GM23338 (cell line): Measurements from ENCODE around the gene LHX4. TPM values are rescaled to one million over a fixed set of nuclear protein-coding genes. Genes with fewer than 3 reads are reported as not detected.

Source experiments
- ATAC-seq: fragments of 200-7000 bp; cut with Tn5 transposase; 3 replicates; pipeline ENCODE4 v1.9.1; 2020
- DNase-seq: peaks from one replicate; pipeline ENCODE4 v3.0.0-alpha.2; 2015; ENCODE audit warnings: low spot score
- H2AFZ ChIP-seq: fragments of 200-600 bp; sonication (generic); 2 replicates; pipeline ENCODE4 v1.8.0; 2016; ENCODE audit warnings: antibody characterized with exemption, mild to moderate bottlenecking, moderate library complexity
- H3F3A ChIP-seq: fragments of 200-600 bp; sonication (generic); replicated peaks from 2 replicates; pipeline ENCODE4 v1.8.0; 2017; ENCODE audit warnings: antibody characterized with exemption, mixed run types, low read depth
- H3K27ac ChIP-seq: fragments of 200-600 bp; sonication (generic); 2 replicates; pipeline ENCODE4 v1.6.1; 2016; ENCODE audit warnings: low read depth
- H3K27me3 ChIP-seq: fragments of 200-600 bp; sonication (generic); 2 replicates; pipeline ENCODE4 v1.8.0; 2016; ENCODE audit warnings: mild to moderate bottlenecking, mixed run types, moderate library complexity; ENCODE audit not compliant: insufficient read depth
- H3K36me3 ChIP-seq: fragments of 200-600 bp; sonication (generic); 2 replicates; pipeline ENCODE4 v1.8.0; 2016; ENCODE audit warnings: mild to moderate bottlenecking; ENCODE audit not compliant: insufficient read depth
- H3K4me1 ChIP-seq: fragments of 200-600 bp; sonication (generic); 2 replicates; pipeline ENCODE4 v1.8.0; 2016; ENCODE audit warnings: mild to moderate bottlenecking, moderate library complexity; ENCODE audit not compliant: insufficient read depth
- H3K4me2 ChIP-seq: fragments of 200-600 bp; sonication (generic); 2 replicates; pipeline ENCODE4 v1.7.1; 2017; ENCODE audit warnings: mixed run types
- H3K4me3 ChIP-seq: fragments of 200-600 bp; sonication (generic); 2 replicates; pipeline ENCODE4 v1.6.1; 2016; ENCODE audit warnings: mixed run types
- H3K79me2 ChIP-seq: fragments of 200-600 bp; sonication (generic); replicated peaks from 2 replicates; pipeline ENCODE4 v1.8.0; 2017; ENCODE audit warnings: mild to moderate bottlenecking; ENCODE audit not compliant: insufficient read depth
- H3K9me2 ChIP-seq: fragments of 200-600 bp; sonication (generic); 2 replicates; pipeline ENCODE4 v1.8.0; 2017; ENCODE audit not compliant: insufficient read depth
- H4K20me1 ChIP-seq: fragments of 200-600 bp; sonication (generic); replicated peaks from 2 replicates; pipeline ENCODE4 v1.8.0; 2017; ENCODE audit warnings: mild to moderate bottlenecking; ENCODE audit not compliant: insufficient read depth
- H3K27ac Mint-ChIP-seq: 2 replicates; pipeline ENCODE4 v1.8.0; 2020; ENCODE audit warnings: inconsistent platforms, mild to moderate bottlenecking, moderate library complexity, mixed read lengths
- H3K27me3 Mint-ChIP-seq: 3 replicates; pipeline ENCODE4 v1.8.0; 2022; ENCODE audit warnings: low read depth, mild to moderate bottlenecking, moderate library complexity, mixed read lengths, inconsistent platforms; ENCODE audit not compliant: insufficient read depth, poor library complexity
- H3K36me3 Mint-ChIP-seq: 3 replicates; pipeline ENCODE4 v1.8.0; 2021; ENCODE audit warnings: low read depth, mild to moderate bottlenecking, inconsistent platforms, moderate library complexity, mixed read lengths
- H3K4me1 Mint-ChIP-seq: 3 replicates; pipeline ENCODE4 v1.8.0; 2020; ENCODE audit warnings: mild to moderate bottlenecking, inconsistent platforms, mixed read lengths
- H3K4me3 Mint-ChIP-seq: 3 replicates; pipeline ENCODE4 v1.8.0; 2021; ENCODE audit warnings: moderate library complexity, mild to moderate bottlenecking, inconsistent platforms, mixed read lengths
- H3K9me3 Mint-ChIP-seq: 3 replicates; pipeline ENCODE4 v1.8.0; 2020; ENCODE audit warnings: moderate library complexity, mild to moderate bottlenecking, inconsistent platforms, mixed read lengths
- CREB1 ChIP-seq: fragments of 250-450 bp; sonication (Bioruptor Pico); IDR thresholded peaks from 2 replicates; pipeline ENCODE4 v1.5.0; 2020; ENCODE audit warnings: low read depth, mild to moderate bottlenecking, moderate library complexity
- EZH2 ChIP-seq: fragments of 200-600 bp; sonication (generic); IDR thresholded peaks from one replicate; pipeline ENCODE4 v1.8.0; 2017; ENCODE audit warnings: antibody characterized with exemption, mild to moderate bottlenecking, low read depth; ENCODE audit not compliant: unreplicated experiment
- EZH2phosphoT487 ChIP-seq: fragments of 200-600 bp; sonication (generic); IDR thresholded peaks from one replicate; pipeline ENCODE4 v1.8.1; 2018; ENCODE audit warnings: antibody characterized with exemption; ENCODE audit not compliant: unreplicated experiment
- JUNB ChIP-seq: IDR thresholded peaks from one replicate; pipeline ENCODE4 v1.6.1; 2016; ENCODE audit warnings: antibody characterized with exemption; ENCODE audit not compliant: unreplicated experiment
- NANOG ChIP-seq: IDR thresholded peaks from 2 replicates; pipeline ENCODE4 v1.6.1; 2016; ENCODE audit warnings: antibody characterized with exemption, borderline replicate concordance
- POLR2AphosphoS5 ChIP-seq: IDR thresholded peaks from 2 replicates; pipeline ENCODE4 v1.6.1; 2016; ENCODE audit warnings: antibody characterized with exemption, low read depth
- STAT1 ChIP-seq: IDR thresholded peaks from one replicate; pipeline ENCODE4 v1.6.1; 2016; ENCODE audit warnings: antibody characterized with exemption; ENCODE audit not compliant: unreplicated experiment
- ZNF114 ChIP-seq: fragments of 250-450 bp; sonication (Bioruptor Pico); IDR thresholded peaks from 2 replicates; pipeline ENCODE4 v1.5.0; 2020; ENCODE audit warnings: mild to moderate bottlenecking, moderate library complexity
- ZNF331 ChIP-seq: fragments of 250-450 bp; sonication (Bioruptor Pico); IDR thresholded peaks from 2 replicates; pipeline ENCODE4 v1.5.0; 2020; ENCODE audit warnings: low read depth, mild to moderate bottlenecking, moderate library complexity
- polyA plus RNA-seq: library from polyadenylated mRNA; unstranded; fragments of >200 nt; fragmentation: Nextera tagmentation; extraction: Ambion mirVana; gene quantifications from 2 replicates; pipeline ENCODE4 v1.2.1, GENCODE V29; 2016
- total RNA-seq: library from RNA; depleted of rRNA; stranded (reverse); fragments of >200 nt; shearing (Covaris generic); gene quantifications from 2 replicates; pipeline ENCODE4 v1.2.3, GENCODE V29; 2014
- TF ChIP-seq, protein P1 (sequence below), 2 experiments: fragments of 200-600 bp in 1 of 2; sonication (generic) in 1 of 2; conservative IDR thresholded peaks; 2 replicates each; pipeline versions ENCODE4 v1.5.1 to v1.6.1; 2016 to 2017; ENCODE audit warnings: antibody characterized with exemption in 2 of 2, low read depth in 2 of 2, mild to moderate bottlenecking in 2 of 2, moderate library complexity in 1 of 2
- TF ChIP-seq, protein P2 (sequence below): fragments of 250-450 bp; sonication (Bioruptor Pico); IDR thresholded peaks from 2 replicates; pipeline ENCODE4 v1.5.0; 2020; ENCODE audit warnings: mild to moderate bottlenecking, moderate library complexity
- TF ChIP-seq, protein P3 (sequence below): IDR thresholded peaks from one replicate; pipeline ENCODE4 v1.6.1; 2018; ENCODE audit warnings: antibody characterized with exemption; ENCODE audit not compliant: unreplicated experiment
- TF ChIP-seq, protein P4 (sequence below): IDR thresholded peaks from 2 replicates; pipeline ENCODE4 v1.6.1; 2016; ENCODE audit warnings: antibody characterized with exemption

Gene LHX4
- total and polyA plus RNA-seq, 2 experiments from 2014 or later: 1.4 to 2.5 TPM

DNA sequence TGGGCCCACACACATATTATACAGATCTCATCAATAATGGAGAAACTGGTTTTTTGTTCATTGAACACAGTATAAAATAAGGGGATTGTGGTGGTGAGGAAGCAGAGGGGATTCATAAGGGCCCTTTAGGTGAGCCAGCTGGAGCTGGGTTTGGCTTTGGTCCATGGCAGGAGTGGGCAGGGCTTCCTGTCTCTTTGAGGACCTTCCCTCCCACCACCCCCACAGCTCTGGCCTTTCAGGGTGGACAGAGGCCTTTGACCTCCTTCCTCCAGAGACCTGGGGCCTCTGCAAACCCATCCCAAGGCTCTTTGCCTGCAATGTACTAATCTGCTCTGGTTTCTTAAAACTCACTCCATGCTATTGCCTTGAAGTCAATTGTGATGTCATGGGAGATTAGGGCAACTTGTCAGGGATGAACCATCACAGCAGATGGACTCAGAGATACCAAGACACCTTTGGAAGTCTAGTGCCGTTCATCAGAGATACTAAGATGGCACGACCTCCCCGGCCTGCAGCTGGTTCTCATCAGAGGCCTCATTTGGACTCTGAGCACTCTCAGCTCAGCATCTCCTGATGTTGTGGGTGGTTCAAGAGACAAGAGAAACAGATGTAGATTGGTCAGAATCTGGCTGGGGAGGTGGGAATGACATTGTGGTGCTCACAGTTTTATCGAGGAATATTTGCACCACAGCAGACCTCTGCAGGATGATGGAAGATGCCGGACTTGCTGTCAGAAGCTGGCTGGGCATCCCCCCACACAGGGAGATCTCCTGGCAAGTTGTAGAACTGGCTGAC lies 37.9 kb downstream of the LHX4 start:
- DNase-seq (no peak), ATAC-seq (no peak)
- H3K4me2 ChIP-seq: peak overlapping the region; percentile 24
- H3K4me1 Mint-ChIP-seq: peaks cover 72% of the 10 kb centered on the region
- TF ChIP-seq EZH2phosphoT487: no peak
- TF ChIP-seq ZNF331 (CRISPR knock-in tag): no peak
- TF ChIP-seq, protein P1, sequence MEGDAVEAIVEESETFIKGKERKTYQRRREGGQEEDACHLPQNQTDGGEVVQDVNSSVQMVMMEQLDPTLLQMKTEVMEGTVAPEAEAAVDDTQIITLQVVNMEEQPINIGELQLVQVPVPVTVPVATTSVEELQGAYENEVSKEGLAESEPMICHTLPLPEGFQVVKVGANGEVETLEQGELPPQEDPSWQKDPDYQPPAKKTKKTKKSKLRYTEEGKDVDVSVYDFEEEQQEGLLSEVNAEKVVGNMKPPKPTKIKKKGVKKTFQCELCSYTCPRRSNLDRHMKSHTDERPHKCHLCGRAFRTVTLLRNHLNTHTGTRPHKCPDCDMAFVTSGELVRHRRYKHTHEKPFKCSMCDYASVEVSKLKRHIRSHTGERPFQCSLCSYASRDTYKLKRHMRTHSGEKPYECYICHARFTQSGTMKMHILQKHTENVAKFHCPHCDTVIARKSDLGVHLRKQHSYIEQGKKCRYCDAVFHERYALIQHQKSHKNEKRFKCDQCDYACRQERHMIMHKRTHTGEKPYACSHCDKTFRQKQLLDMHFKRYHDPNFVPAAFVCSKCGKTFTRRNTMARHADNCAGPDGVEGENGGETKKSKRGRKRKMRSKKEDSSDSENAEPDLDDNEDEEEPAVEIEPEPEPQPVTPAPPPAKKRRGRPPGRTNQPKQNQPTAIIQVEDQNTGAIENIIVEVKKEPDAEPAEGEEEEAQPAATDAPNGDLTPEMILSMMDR (conservative IDR thresholded peaks at IDR 0.05; ENCODE audit: low read depth in 2 of 2): no peak
- TF ChIP-seq ZNF114 (CRISPR knock-in tag): no peak
- no peak for TF ChIP-seq JUNB
- TF ChIP-seq STAT1: no peak
- TF ChIP-seq, protein P2, sequence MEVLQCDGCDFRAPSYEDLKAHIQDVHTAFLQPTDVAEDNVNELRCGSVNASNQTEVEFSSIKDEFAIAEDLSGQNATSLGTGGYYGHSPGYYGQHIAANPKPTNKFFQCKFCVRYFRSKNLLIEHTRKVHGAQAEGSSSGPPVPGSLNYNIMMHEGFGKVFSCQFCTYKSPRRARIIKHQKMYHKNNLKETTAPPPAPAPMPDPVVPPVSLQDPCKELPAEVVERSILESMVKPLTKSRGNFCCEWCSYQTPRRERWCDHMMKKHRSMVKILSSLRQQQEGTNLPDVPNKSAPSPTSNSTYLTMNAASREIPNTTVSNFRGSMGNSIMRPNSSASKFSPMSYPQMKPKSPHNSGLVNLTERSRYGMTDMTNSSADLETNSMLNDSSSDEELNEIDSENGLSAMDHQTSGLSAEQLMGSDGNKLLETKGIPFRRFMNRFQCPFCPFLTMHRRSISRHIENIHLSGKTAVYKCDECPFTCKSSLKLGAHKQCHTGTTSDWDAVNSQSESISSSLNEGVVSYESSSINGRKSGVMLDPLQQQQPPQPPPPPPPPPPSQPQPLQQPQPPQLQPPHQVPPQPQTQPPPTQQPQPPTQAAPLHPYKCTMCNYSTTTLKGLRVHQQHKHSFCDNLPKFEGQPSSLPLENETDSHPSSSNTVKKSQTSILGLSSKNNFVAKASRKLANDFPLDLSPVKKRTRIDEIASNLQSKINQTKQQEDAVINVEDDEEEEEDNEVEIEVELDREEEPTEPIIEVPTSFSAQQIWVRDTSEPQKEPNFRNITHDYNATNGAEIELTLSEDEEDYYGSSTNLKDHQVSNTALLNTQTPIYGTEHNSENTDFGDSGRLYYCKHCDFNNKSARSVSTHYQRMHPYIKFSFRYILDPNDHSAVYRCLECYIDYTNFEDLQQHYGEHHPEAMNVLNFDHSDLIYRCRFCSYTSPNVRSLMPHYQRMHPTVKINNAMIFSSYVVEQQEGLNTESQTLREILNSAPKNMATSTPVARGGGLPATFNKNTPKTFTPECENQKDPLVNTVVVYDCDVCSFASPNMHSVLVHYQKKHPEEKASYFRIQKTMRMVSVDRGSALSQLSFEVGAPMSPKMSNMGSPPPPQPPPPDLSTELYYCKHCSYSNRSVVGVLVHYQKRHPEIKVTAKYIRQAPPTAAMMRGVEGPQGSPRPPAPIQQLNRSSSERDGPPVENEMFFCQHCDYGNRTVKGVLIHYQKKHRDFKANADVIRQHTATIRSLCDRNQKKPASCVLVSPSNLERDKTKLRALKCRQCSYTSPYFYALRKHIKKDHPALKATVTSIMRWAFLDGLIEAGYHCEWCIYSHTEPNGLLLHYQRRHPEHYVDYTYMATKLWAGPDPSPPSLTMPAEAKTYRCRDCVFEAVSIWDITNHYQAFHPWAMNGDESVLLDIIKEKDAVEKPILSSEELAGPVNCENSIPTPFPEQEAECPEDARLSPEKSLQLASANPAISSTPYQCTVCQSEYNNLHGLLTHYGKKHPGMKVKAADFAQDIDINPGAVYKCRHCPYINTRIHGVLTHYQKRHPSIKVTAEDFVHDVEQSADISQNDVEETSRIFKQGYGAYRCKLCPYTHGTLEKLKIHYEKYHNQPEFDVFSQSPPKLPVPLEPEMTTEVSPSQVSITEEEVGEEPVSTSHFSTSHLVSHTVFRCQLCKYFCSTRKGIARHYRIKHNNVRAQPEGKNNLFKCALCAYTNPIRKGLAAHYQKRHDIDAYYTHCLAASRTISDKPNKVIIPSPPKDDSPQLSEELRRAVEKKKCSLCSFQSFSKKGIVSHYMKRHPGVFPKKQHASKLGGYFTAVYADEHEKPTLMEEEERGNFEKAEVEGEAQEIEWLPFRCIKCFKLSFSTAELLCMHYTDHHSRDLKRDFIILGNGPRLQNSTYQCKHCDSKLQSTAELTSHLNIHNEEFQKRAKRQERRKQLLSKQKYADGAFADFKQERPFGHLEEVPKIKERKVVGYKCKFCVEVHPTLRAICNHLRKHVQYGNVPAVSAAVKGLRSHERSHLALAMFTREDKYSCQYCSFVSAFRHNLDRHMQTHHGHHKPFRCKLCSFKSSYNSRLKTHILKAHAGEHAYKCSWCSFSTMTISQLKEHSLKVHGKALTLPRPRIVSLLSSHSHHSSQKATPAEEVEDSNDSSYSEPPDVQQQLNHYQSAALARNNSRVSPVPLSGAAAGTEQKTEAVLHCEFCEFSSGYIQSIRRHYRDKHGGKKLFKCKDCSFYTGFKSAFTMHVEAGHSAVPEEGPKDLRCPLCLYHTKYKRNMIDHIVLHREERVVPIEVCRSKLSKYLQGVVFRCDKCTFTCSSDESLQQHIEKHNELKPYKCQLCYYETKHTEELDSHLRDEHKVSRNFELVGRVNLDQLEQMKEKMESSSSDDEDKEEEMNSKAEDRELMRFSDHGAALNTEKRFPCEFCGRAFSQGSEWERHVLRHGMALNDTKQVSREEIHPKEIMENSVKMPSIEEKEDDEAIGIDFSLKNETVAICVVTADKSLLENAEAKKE (CRISPR knock-in tag): no peak
- no peak for TF ChIP-seq CREB1 (CRISPR knock-in tag)
- no peak for TF ChIP-seq POLR2AphosphoS5
- TF ChIP-seq, protein P3, sequence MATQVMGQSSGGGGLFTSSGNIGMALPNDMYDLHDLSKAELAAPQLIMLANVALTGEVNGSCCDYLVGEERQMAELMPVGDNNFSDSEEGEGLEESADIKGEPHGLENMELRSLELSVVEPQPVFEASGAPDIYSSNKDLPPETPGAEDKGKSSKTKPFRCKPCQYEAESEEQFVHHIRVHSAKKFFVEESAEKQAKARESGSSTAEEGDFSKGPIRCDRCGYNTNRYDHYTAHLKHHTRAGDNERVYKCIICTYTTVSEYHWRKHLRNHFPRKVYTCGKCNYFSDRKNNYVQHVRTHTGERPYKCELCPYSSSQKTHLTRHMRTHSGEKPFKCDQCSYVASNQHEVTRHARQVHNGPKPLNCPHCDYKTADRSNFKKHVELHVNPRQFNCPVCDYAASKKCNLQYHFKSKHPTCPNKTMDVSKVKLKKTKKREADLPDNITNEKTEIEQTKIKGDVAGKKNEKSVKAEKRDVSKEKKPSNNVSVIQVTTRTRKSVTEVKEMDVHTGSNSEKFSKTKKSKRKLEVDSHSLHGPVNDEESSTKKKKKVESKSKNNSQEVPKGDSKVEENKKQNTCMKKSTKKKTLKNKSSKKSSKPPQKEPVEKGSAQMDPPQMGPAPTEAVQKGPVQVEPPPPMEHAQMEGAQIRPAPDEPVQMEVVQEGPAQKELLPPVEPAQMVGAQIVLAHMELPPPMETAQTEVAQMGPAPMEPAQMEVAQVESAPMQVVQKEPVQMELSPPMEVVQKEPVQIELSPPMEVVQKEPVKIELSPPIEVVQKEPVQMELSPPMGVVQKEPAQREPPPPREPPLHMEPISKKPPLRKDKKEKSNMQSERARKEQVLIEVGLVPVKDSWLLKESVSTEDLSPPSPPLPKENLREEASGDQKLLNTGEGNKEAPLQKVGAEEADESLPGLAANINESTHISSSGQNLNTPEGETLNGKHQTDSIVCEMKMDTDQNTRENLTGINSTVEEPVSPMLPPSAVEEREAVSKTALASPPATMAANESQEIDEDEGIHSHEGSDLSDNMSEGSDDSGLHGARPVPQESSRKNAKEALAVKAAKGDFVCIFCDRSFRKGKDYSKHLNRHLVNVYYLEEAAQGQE: no peak
- TF ChIP-seq, protein P4, sequence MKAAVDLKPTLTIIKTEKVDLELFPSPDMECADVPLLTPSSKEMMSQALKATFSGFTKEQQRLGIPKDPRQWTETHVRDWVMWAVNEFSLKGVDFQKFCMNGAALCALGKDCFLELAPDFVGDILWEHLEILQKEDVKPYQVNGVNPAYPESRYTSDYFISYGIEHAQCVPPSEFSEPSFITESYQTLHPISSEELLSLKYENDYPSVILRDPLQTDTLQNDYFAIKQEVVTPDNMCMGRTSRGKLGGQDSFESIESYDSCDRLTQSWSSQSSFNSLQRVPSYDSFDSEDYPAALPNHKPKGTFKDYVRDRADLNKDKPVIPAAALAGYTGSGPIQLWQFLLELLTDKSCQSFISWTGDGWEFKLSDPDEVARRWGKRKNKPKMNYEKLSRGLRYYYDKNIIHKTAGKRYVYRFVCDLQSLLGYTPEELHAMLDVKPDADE: no peak
- no peak for TF ChIP-seq NANOG
- no peak for TF ChIP-seq EZH2
- no peak overlapping the region for H2AFZ ChIP-seq
- no peaks in the 10 kb centered on the region for H4K20me1 ChIP-seq
- no peaks in the 10 kb centered on the region; the same call in 2 of the 3 replicates for H3K9me3 Mint-ChIP-seq
- peak overlapping the region; percentile 53; the same call in 1 of the 2 replicates for H3K27ac ChIP-seq
- H3K27me3 Mint-ChIP-seq: peaks cover 27% of the 10 kb centered on the region
- peaks cover 11% of the 10 kb centered on the region for H3F3A ChIP-seq
- peaks cover 2% of the 10 kb centered on the region; the same call in 1 of the 3 replicates for H3K36me3 Mint-ChIP-seq
- H3K27me3 ChIP-seq: no peaks in the 10 kb centered on the region
- H3K36me3 ChIP-seq: no peaks in the 10 kb centered on the region
- no peak overlapping the region for H3K4me3 ChIP-seq
- no peaks in the 10 kb centered on the region for H3K79me2 ChIP-seq
- peak overlapping the region; percentile 45 for H3K27ac Mint-ChIP-seq
- H3K4me1 ChIP-seq: peaks cover 38% of the 10 kb centered on the region
- H3K9me2 ChIP-seq: no peaks in the 10 kb centered on the region; the same call in 1 of the 2 replicates
- peak overlapping the region; percentile 9; the same call in 2 of the 3 replicates for H3K4me3 Mint-ChIP-seq
